Measurements from ENCODE around the gene MPG.

DNA sequence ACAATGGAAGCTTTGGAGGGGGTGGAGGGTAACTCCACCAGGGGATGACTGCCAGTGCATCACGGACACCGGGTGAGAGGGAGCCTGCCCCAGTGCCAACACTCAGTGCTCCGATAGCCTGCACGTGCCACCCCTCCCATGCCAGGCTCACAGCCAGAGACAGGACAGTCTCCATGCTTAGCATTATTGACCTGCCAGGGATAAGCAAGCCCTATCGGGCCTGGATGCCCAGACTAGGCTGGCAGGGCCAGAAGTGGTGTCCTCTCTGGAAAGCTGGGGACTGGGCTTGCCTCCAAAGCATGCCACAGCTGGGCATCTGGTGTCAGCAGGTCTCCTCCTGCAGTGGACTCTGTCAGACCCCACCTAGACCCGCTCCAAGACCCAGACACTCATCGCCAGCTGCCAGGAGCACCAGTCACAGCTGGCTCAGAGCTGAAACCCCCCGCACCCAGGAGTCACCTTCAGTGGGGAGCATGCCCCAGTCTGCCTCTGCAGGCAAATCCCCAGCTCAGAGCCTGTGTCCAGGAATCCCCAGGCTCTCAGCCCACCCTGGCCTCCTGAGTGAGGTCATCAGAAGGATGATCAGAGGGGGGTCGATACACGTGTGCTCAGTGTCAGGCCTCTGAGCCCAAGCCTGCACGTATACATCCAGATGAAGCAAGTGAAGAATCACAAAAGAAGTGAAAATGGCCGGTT, 3.8 kb upstream of the MPG start:
- TF ChIP-seq, protein P1, sequence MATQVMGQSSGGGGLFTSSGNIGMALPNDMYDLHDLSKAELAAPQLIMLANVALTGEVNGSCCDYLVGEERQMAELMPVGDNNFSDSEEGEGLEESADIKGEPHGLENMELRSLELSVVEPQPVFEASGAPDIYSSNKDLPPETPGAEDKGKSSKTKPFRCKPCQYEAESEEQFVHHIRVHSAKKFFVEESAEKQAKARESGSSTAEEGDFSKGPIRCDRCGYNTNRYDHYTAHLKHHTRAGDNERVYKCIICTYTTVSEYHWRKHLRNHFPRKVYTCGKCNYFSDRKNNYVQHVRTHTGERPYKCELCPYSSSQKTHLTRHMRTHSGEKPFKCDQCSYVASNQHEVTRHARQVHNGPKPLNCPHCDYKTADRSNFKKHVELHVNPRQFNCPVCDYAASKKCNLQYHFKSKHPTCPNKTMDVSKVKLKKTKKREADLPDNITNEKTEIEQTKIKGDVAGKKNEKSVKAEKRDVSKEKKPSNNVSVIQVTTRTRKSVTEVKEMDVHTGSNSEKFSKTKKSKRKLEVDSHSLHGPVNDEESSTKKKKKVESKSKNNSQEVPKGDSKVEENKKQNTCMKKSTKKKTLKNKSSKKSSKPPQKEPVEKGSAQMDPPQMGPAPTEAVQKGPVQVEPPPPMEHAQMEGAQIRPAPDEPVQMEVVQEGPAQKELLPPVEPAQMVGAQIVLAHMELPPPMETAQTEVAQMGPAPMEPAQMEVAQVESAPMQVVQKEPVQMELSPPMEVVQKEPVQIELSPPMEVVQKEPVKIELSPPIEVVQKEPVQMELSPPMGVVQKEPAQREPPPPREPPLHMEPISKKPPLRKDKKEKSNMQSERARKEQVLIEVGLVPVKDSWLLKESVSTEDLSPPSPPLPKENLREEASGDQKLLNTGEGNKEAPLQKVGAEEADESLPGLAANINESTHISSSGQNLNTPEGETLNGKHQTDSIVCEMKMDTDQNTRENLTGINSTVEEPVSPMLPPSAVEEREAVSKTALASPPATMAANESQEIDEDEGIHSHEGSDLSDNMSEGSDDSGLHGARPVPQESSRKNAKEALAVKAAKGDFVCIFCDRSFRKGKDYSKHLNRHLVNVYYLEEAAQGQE (IDR thresholded peaks at IDR 0.05; ENCODE audit: unreplicated experiment), result no peak
- TF ChIP-seq, protein P2, sequence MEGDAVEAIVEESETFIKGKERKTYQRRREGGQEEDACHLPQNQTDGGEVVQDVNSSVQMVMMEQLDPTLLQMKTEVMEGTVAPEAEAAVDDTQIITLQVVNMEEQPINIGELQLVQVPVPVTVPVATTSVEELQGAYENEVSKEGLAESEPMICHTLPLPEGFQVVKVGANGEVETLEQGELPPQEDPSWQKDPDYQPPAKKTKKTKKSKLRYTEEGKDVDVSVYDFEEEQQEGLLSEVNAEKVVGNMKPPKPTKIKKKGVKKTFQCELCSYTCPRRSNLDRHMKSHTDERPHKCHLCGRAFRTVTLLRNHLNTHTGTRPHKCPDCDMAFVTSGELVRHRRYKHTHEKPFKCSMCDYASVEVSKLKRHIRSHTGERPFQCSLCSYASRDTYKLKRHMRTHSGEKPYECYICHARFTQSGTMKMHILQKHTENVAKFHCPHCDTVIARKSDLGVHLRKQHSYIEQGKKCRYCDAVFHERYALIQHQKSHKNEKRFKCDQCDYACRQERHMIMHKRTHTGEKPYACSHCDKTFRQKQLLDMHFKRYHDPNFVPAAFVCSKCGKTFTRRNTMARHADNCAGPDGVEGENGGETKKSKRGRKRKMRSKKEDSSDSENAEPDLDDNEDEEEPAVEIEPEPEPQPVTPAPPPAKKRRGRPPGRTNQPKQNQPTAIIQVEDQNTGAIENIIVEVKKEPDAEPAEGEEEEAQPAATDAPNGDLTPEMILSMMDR (conservative IDR thresholded peaks at IDR 0.05; ENCODE audit: low read depth in 2 of 2), result no peak
- no peak for TF ChIP-seq EZH2phosphoT487 (IDR thresholded peaks at IDR 0.05; ENCODE audit: unreplicated experiment)
- TF ChIP-seq EZH2 (IDR thresholded peaks at IDR 0.05; ENCODE audit: low read depth, unreplicated experiment), result no peak
- TF ChIP-seq POLR2AphosphoS5 (IDR thresholded peaks at IDR 0.05; ENCODE audit: low read depth), result no peak
- no peak for TF ChIP-seq CREB1 (CRISPR knock-in tag; IDR thresholded peaks at IDR 0.05; ENCODE audit: low read depth)
- no peak for TF ChIP-seq NANOG (IDR thresholded peaks at IDR 0.05; ENCODE audit: borderline replicate concordance)
- TF ChIP-seq ZNF114 (CRISPR knock-in tag; IDR thresholded peaks at IDR 0.05), result no peak
- TF ChIP-seq ZNF331 (CRISPR knock-in tag; IDR thresholded peaks at IDR 0.05; ENCODE audit: low read depth), result no peak

All from GM23338 (cell line).